HepG2 (cell line): ENCODE results near the gene MS4A7. TPM values are rescaled to one million over a fixed set of nuclear protein-coding genes. Genes with fewer than 3 reads are reported as not detected.

Source experiments
- ATAC-seq: fragments of 200-7000 bp; cut with Tn5 transposase; 3 replicates; pipeline ENCODE4 v1.9.1; 2020; ENCODE audit warnings: mild to moderate bottlenecking, moderate library complexity
- BruUV-seq: library from RNA; stranded (reverse); fragments of 400-500 nt; replicated peaks from 2 replicates; lab custom pipeline; 2021; lab: Mats Ljungman, UMichigan
- CTCF ChIA-PET: fragments of 300-600 bp; formaldehyde crosslinking; extraction: SDS; loops from one replicate; lab custom pipeline; 2021; ENCODE audit warnings: low total read pairs, inconsistent platforms, low intra/inter-chr PET ratio; lab: Yijun Ruan, JAX
- POLR2A ChIA-PET: fragments of 350-600 bp; sonication (Branson Sonifier 250); formaldehyde crosslinking; loops from one replicate; lab custom pipeline; 2020; ENCODE audit warnings: antibody characterized with exemption, inconsistent platforms; lab: Yijun Ruan, JAX
- DNase-seq: peaks from one replicate; pipeline ENCODE4 v3.0.0-alpha.2; 2015; ENCODE audit warnings: low spot score
- FAIRE-seq: peaks from 3 replicates; lab custom pipeline; 2011; peaks lifted over from hg19 to GRCh38; lab: Jason Lieb, UNC
- H2AFZ ChIP-seq: one replicate; pipeline ENCODE4 v1.6.1; 2011; ENCODE audit warnings: low read length, inconsistent platforms
- H3K27ac ChIP-seq: fragments of 300-600 bp; 3 replicates; pipeline ENCODE4 v1.8.0; 2011; ENCODE audit warnings: mixed run types, mild to moderate bottlenecking, mixed read lengths, low read length, inconsistent platforms; ENCODE audit not compliant: insufficient read depth; ENCODE audit errors: extremely low read length
- H3K27me3 ChIP-seq, 2 experiments: fragments of 200-600 bp in 1 of 2; 2 replicates in 1 of 2; 3 replicates in 1 of 2; pipeline versions ENCODE4 v1.6.0 to v1.8.0; 2011; ENCODE audit warnings: low read length in 2 of 2, mild to moderate bottlenecking in 2 of 2, moderate library complexity in 2 of 2, inconsistent platforms in 1 of 2; ENCODE audit not compliant: insufficient read depth in 2 of 2, control insufficient read depth in 1 of 2
- H3K36me3 ChIP-seq, 2 experiments: fragments of 200-600 bp in 1 of 2; replicated peaks in 1 of 2; 2 replicates in 1 of 2; 3 replicates in 1 of 2; pipeline versions ENCODE4 v1.5.1 to v1.8.0; 2011; ENCODE audit warnings: low read length in 2 of 2, inconsistent platforms in 1 of 2; ENCODE audit not compliant: insufficient read depth in 2 of 2, control insufficient read depth in 1 of 2
- H3K4me1 ChIP-seq: 2 replicates; pipeline ENCODE4 v1.5.1; 2012; ENCODE audit warnings: low read length, inconsistent platforms; ENCODE audit not compliant: insufficient read depth
- H3K4me2 ChIP-seq: 2 replicates; pipeline ENCODE4 v1.6.0; 2011; ENCODE audit warnings: low read depth, low read length, inconsistent platforms
- H3K4me3 ChIP-seq, 3 experiments: fragments of 200-600 bp in 1 of 3; sonication (generic), shearing (Covaris generic) in 1 of 3; replicated peaks in 1 of 3; 2 replicates each; pipeline ENCODE4 v1.5.1; 2011 to 2016; ENCODE audit warnings: low read length in 3 of 3, inconsistent platforms in 2 of 3, low read depth in 2 of 3, mild to moderate bottlenecking in 2 of 3, control low read depth in 1 of 3, mixed read lengths in 1 of 3; ENCODE audit not compliant: insufficient read depth in 1 of 3
- H3K79me2 ChIP-seq: one replicate; pipeline ENCODE4 v1.6.1; 2011; ENCODE audit warnings: low read length, inconsistent platforms; ENCODE audit not compliant: insufficient read depth
- H3K9ac ChIP-seq: 2 replicates; pipeline ENCODE4 v1.6.0; 2011; ENCODE audit warnings: mild to moderate bottlenecking, low read depth, low read length, inconsistent platforms; ENCODE audit not compliant: insufficient read depth
- H3K9me3 ChIP-seq: 2 replicates; pipeline ENCODE4 v1.5.1; 2012; ENCODE audit warnings: mild to moderate bottlenecking, low read length
- H4K20me1 ChIP-seq: 2 replicates; pipeline ENCODE4 v1.6.0; 2011; ENCODE audit warnings: inconsistent platforms, mild to moderate bottlenecking, low read length, moderate library complexity; ENCODE audit not compliant: insufficient read depth
- CC2D1A ChIP-seq: sonication (generic); formaldehyde crosslinking; IDR thresholded peaks from 2 replicates; pipeline ENCODE4 v1.8.1; 2023; ENCODE audit warnings: mild to moderate bottlenecking, missing genetic modification reagents
- GATA4 ChIP-seq: sonication (generic); IDR thresholded peaks from 2 replicates; pipeline ENCODE4 v1.6.1; 2016; ENCODE audit warnings: antibody characterized with exemption, low read depth, borderline replicate concordance
- HNRNPH1 ChIP-seq: fragments of 200-400 bp; formaldehyde crosslinking; optimal IDR thresholded peaks from 2 replicates; pipeline ENCODE3; 2017; ENCODE audit warnings: mild to moderate bottlenecking, low read depth, low read length
- KDM4B ChIP-seq: sonication (generic); formaldehyde crosslinking; IDR thresholded peaks from 2 replicates; pipeline ENCODE4 v1.4.0; 2020; ENCODE audit warnings: missing genetic modification reagents
- KLF13 ChIP-seq: sonication (generic); formaldehyde crosslinking; IDR thresholded peaks from 2 replicates; pipeline ENCODE4 v1.4.0; 2020; ENCODE audit warnings: mild to moderate bottlenecking, missing genetic modification reagents
- NR2F1 ChIP-seq, 2 experiments: fragments of 450-650 bp in 1 of 2; formaldehyde crosslinking in 1 of 2; IDR thresholded peaks; 2 replicates each; pipeline versions ENCODE4 v1.5.0 to v1.6.1; 2016 to 2020; ENCODE audit warnings: mild to moderate bottlenecking in 1 of 2, missing compliant biosample characterization in 1 of 2, missing genetic modification reagents in 1 of 2, moderate library complexity in 1 of 2
- PHF21A ChIP-seq: sonication (generic); formaldehyde crosslinking; IDR thresholded peaks from 2 replicates; pipeline ENCODE4 v1.5.0; 2020; ENCODE audit warnings: mild to moderate bottlenecking, missing genetic modification reagents
- REPIN1 ChIP-seq: sonication (generic); formaldehyde crosslinking; IDR thresholded peaks from 2 replicates; pipeline ENCODE4 v1.8.0; 2022; ENCODE audit warnings: missing genetic modification reagents, low read depth, mild to moderate bottlenecking, borderline replicate concordance
- RFX3 ChIP-seq: IDR thresholded peaks from 2 replicates; pipeline ENCODE4 v1.6.1; 2016; ENCODE audit warnings: missing biosample characterization, missing genetic modification reagents
- XBP1 ChIP-seq: sonication (generic); formaldehyde crosslinking; IDR thresholded peaks from 2 replicates; pipeline ENCODE4 v1.5.0; 2020; ENCODE audit warnings: missing genetic modification reagents
- ZBTB21 ChIP-seq: sonication (generic); formaldehyde crosslinking; IDR thresholded peaks from 2 replicates; pipeline ENCODE4 v1.4.0; 2020; ENCODE audit warnings: missing genetic modification reagents
- ZNF234 ChIP-seq: sonication (generic); formaldehyde crosslinking; conservative IDR thresholded peaks from 2 replicates; pipeline ENCODE4 v1.5.1; 2020; ENCODE audit warnings: mild to moderate bottlenecking, missing genetic modification reagents
- ZNF605 ChIP-seq: sonication (generic); formaldehyde crosslinking; IDR thresholded peaks from 2 replicates; pipeline ENCODE4 v1.8.0; 2022; ENCODE audit warnings: mild to moderate bottlenecking, missing genetic modification reagents
- ZNF737 ChIP-seq: sonication (generic); formaldehyde crosslinking; IDR thresholded peaks from 2 replicates; pipeline ENCODE4 v1.5.0; 2020; ENCODE audit warnings: missing genetic modification reagents, mild to moderate bottlenecking, borderline replicate concordance
- ZNF816 ChIP-seq: sonication (generic); formaldehyde crosslinking; IDR thresholded peaks from 2 replicates; pipeline ENCODE4 v1.8.0; 2022; ENCODE audit warnings: missing genetic modification reagents, mild to moderate bottlenecking, borderline replicate concordance
- WGBS: methylation state at CpG from one replicate; pipeline ENCODE4 v1.1.6; 2017; ENCODE audit warnings: low lambda C conversion rate; 5-methylcytosine and 5-hydroxymethylcytosine counted together
- in situ Hi-C: cut with HindIII; loops from 2 replicates; pipeline ENCODE4 v1.10.0; 2017; ENCODE audit warnings: low pct_unique_long_range_greater_than_20kb; ENCODE audit not compliant: extremely low pct_ligation_motif_present
- intact Hi-C: fragments of 100-400 bp; cut with micrococcal nuclease; formaldehyde crosslinking; loops from one replicate; pipeline ENCODE4 v1.10.0; 2022; ENCODE audit not compliant: unreplicated experiment
- polyA plus RNA-seq, 8 experiments: library from polyadenylated mRNA; depleted of rRNA in 3 of 8; stranded (reverse) in 7 of 8; unstranded in 1 of 8; fragments of >200 nt; fragmentation: Illumina TruSeq in 4 of 8; extraction: Trizol in 4 of 8; gene quantifications; 2 replicates each; pipeline versions ENCODE4 v1.2.1 to v1.2.3, GENCODE V29; 2011 to 2016; ENCODE audit warnings: low read depth in 4 of 8, missing spikeins in 1 of 8, mixed read lengths in 1 of 8; ENCODE audit not compliant: insufficient read depth in 1 of 8
- total RNA-seq, 5 experiments: library from RNA; depleted of rRNA; stranded (reverse); fragments of >200 nt; fragmentation: Illumina TruSeq; extraction: Trizol; gene quantifications; 2 replicates each; pipeline ENCODE4 v1.2.3, GENCODE V29; 2016; ENCODE audit warnings: low read depth in 1 of 5
- TF ChIP-seq, protein P1 (sequence below): sonication (generic); formaldehyde crosslinking; IDR thresholded peaks from 2 replicates; pipeline ENCODE4 v1.8.1; 2023; ENCODE audit warnings: mild to moderate bottlenecking, missing genetic modification reagents, borderline replicate concordance
- TF ChIP-seq, protein P2 (sequence below): sonication (generic); formaldehyde crosslinking; conservative IDR thresholded peaks from 2 replicates; pipeline ENCODE4 v1.4.0; 2020; ENCODE audit warnings: missing genetic modification reagents

Gene MS4A7
- total and polyA plus RNA-seq, 2 of the 13 experiments (the other 11 are each of a cell fraction or from before 2014, with no cell fraction given): not detected

DNA sequence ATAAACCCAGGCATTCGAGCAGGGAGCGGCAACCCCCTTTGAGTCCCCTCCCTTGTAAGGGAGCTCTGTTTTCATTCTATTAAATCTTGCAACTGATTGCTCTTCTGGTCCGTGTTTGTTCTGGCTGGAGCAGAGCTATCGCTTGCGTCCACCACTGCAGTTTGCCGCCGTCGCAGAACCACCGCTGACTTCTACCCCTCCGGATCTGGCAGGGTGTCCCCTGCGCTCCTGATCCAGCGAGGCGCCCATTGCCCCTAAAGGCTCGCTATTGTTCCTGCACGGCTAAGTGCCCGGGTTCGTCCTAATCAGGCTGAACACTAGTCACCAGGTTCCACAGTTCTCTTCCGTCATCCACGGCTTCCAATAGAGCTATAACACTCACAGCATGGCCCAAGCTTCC, 10.4 kb upstream of the MS4A7 start:
- TF ChIP-seq, protein P1, sequence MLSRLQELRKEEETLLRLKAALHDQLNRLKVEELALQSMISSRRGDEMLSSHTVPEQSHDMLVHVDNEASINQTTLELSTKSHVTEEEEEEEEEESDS (CRISPR knock-in tag): no peak
- no peak for TF ChIP-seq GATA4
- TF ChIP-seq ZNF737: no peak
- TF ChIP-seq ZNF816 (CRISPR knock-in tag): no peak
- TF ChIP-seq REPIN1: no peak
- TF ChIP-seq NR2F1 (CRISPR knock-in tag; IDR thresholded peaks at IDR 0.05): no peak
- TF ChIP-seq RFX3 (CRISPR knock-in tag): no peak
- TF ChIP-seq KLF13 (CRISPR knock-in tag): no peak
- no peak for TF ChIP-seq ZBTB21 (CRISPR knock-in tag)
- TF ChIP-seq CC2D1A (CRISPR knock-in tag): no peak
- TF ChIP-seq, protein P2, sequence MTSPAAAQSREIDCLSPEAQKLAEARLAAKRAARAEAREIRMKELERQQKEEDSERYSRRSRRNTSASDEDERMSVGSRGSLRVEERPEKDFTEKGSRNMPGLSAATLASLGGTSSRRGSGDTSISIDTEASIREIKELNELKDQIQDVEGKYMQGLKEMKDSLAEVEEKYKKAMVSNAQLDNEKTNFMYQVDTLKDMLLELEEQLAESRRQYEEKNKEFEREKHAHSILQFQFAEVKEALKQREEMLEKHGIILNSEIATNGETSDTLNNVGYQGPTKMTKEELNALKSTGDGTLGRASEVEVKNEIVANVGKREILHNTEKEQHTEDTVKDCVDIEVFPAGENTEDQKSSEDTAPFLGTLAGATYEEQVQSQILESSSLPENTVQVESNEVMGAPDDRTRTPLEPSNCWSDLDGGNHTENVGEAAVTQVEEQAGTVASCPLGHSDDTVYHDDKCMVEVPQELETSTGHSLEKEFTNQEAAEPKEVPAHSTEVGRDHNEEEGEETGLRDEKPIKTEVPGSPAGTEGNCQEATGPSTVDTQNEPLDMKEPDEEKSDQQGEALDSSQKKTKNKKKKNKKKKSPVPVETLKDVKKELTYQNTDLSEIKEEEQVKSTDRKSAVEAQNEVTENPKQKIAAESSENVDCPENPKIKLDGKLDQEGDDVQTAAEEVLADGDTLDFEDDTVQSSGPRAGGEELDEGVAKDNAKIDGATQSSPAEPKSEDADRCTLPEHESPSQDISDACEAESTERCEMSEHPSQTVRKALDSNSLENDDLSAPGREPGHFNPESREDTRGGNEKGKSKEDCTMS: no peak
- TF ChIP-seq KDM4B (CRISPR knock-in tag): no peak
- TF ChIP-seq HNRNPH1: no peak
- TF ChIP-seq XBP1: no peak
- no peak for TF ChIP-seq ZNF234
- TF ChIP-seq ZNF605 (CRISPR knock-in tag): no peak
- no peak for TF ChIP-seq PHF21A (CRISPR knock-in tag)
- Histone ChIP-seq H3K9me3 (no peaks in the 10 kb centered on the region), H2AFZ (no peak overlapping the region), H3K27me3 (peaks cover 0 to 5% of the 10 kb centered on the region in 2 experiments; a peak in 3 of 5 replicates), H3K4me3 (no peak overlapping the region), H3K9ac (no peak overlapping the region), H3K79me2 (no peaks in the 10 kb centered on the region), H3K4me2 (no peak overlapping the region), H3K27ac (no peak overlapping the region), H4K20me1 (no peaks in the 10 kb centered on the region), H3K36me3 (no peaks in the 10 kb centered on the region), H3K4me1 (peaks cover 11% of the 10 kb centered on the region)
- no peak for DNase-seq
- no peak for FAIRE-seq
- 52% methylated on average over 19 of the region's 19 CpGs for WGBS
- BruUV-seq: no TSS peak
- POLR2A ChIA-PET: no interaction called here
- intact Hi-C loops: no loop called here
- ATAC-seq: no peak
- CTCF ChIA-PET: no interaction called here
- in situ Hi-C loops: no loop called here
